Measurements from ENCODE around the gene SLC1A4. TPM values are rescaled to one million over a fixed set of nuclear protein-coding genes. Genes with fewer than 3 reads are reported as not detected.

Gene SLC1A4
- polyA plus RNA-seq (ENCODE audit: low read depth in 6 of 6): 1 to 10 TPM; 2.1 to 5.8 (median 3.0) TPM

DNA sequence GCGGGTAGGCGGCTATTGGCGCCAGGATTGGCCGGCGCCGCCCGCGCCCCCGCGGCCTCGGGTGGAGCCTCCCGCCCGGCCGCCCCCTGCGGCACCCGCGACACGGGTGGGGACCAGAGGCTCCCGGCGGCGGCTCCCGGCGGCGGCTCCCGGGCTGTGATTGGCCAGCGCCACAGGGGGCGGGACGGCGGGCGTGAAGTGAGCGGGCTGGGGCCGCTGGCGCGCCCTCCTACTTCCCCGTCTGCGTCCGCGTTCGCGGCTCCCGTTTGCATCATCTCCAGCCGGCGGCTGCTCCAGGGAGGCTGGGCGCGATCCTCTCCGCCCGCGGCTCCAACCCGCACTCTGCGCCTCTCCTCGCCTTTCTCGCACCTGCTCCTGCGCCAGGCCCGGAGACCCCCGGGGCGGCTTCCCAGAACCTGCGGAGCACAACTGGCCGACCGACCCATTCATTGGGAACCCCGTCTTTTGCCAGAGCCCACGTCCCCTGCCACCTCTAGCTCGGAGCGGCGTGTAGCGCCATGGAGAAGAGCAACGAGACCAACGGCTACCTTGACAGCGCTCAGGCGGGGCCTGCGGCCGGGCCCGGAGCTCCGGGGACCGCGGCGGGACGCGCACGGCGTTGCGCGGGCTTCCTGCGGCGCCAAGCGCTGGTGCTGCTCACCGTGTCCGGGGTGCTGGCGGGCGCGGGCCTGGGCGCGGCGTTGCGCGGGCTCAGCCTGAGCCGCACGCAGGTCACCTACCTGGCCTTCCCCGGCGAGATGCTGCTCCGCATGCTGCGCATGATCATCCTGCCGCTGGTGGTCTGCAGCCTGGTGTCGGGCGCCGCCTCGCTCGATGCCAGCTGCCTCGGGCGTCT lies at the start of gene SLC1A4:
TSS of gene SLC1A4 (plus strand) at position 274 of the 856 bp plus-strand sequence. CDS start at position 519, 245 bp downstream.
- peak; percentile 82 for DNase-seq

DNA sequence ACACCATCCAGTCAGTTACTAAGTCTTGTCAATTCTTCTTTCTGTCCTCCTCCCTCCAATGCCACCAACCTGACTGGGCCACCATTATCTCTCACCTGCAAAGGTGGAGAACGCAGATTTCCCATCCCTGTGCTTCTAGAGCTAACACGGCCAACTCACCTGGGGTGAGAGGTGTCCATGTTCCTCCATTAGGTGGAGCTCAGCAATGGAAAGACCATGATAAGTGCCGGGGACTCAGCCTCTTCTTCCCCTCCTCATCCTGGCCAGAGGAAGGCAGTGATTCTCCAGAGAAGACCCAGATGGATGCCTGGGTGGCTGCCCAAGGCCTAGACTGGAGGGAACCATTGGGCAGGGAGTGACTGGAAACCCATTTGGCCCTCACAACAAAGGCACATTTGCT lies 48.1 kb upstream of the SLC1A4 start:
- no peaks in the 10 kb centered on the region for H3K27me3 Mint-ChIP-seq
- peak overlapping the region in 4 of 6 donors; percentile 86 to 97 (median 91) for H3K27ac Mint-ChIP-seq
- no peaks in the 10 kb centered on the region for H3K9me3 Mint-ChIP-seq
- peak overlapping the region in 1 of 8 donors; percentile 36 for H3K4me3 Mint-ChIP-seq
- no peak for ATAC-seq (ENCODE audit: low read depth in 2 of 2)
- peaks cover 0 to under 1% of the 10 kb centered on the region in 2 donors for H3K36me3 Mint-ChIP-seq
- H3K4me1 Mint-ChIP-seq: peaks cover 50 to 95% (median 64%) of the 10 kb centered on the region in 3 donors
- no peak for DNase-seq

More for the DNA sequence above, at the start of gene SLC1A4:
- peak within 1 kb of the TSS; percentile 92 to 96 (median 93) for H3K4me3 Mint-ChIP-seq
- peak; percentile 85 to 86 for ATAC-seq (ENCODE audit: low read depth in 2 of 2)
- peaks cover 32 to 50% (median 34%) of the 10 kb centered on the region in 3 donors for H3K4me1 Mint-ChIP-seq
- peaks cover 0 to 7% of the 10 kb centered on the region in 2 donors for H3K36me3 Mint-ChIP-seq
- H3K27ac Mint-ChIP-seq: peak within 1 kb of the TSS in 5 of 6 donors; percentile 65 to 87 (median 75)
- no peaks in the 10 kb centered on the region for H3K27me3 Mint-ChIP-seq
- H3K9me3 Mint-ChIP-seq: no peaks in the 10 kb centered on the region

DNA sequence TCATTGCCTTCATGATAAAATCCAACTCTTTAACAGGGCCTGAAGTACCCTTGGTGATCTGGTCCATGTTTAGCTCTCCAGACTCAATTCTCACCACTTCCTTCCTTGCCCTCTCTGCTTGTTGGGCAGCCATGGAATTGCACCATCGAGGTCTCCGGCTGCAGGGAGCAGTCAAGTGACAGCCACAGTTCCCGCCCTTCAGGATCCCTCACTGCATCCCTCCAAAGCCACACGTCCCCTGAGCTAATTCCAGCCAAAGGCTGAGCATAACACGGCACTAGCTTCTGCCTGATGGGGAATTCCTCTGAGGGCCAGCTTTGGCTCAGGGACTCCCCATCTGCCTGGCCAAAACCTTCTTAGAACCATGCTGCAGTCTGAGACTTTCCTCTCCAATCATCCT lies 47.4 kb upstream of the SLC1A4 start:
- peak overlapping the region in 3 of 6 donors; percentile 69 to 94 (median 75) for H3K27ac Mint-ChIP-seq

DNA sequence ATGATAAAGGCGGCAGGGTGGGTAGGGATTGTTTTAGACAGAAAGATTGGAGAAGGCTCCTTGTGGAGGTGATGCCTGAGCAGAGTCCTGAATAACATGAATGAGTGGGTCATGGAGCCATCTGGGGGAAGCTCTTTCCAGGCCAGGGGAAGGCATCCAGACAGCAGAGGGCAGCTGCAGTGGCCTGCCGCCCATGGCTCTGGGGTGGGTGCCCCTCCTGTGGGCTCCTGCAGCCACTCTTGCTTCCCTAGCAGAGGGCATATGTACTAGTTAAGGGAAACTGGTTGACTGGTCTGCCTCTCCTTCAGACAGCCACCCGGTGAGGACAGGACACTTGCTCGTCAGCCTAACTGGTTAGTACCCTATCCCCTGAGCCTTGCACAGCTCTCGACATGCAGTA lies 46.5 kb upstream of the SLC1A4 start:
- H3K27me3 Mint-ChIP-seq: no peaks in the 10 kb centered on the region
- H3K9me3 Mint-ChIP-seq: no peaks in the 10 kb centered on the region
- H3K36me3 Mint-ChIP-seq: no peaks in the 10 kb centered on the region
- DNase-seq (no peak), ATAC-seq (ENCODE audit: low read depth in 2 of 2) (no peak)
- H3K4me1 Mint-ChIP-seq: peaks cover 57 to 95% (median 72%) of the 10 kb centered on the region in 3 donors
- H3K27ac Mint-ChIP-seq: peak overlapping the region in 4 of 6 donors; percentile 22 to 94 (median 71)
- H3K4me3 Mint-ChIP-seq: peak overlapping the region in 2 of 8 donors; percentile 45 to 48

More for the DNA sequence above, 47.4 kb upstream of the SLC1A4 start:
- Mint-ChIP-seq H3K36me3 (no peaks in the 10 kb centered on the region), H3K4me3 (peak overlapping the region in 2 of 8 donors; percentile 33 to 57), H3K9me3 (no peaks in the 10 kb centered on the region), H3K4me1 (peaks cover 54 to 95% (median 64%) of the 10 kb centered on the region in 3 donors), H3K27me3 (no peaks in the 10 kb centered on the region)
- DNase-seq (no peak), ATAC-seq (ENCODE audit: low read depth in 2 of 2) (no peak)

DNA sequence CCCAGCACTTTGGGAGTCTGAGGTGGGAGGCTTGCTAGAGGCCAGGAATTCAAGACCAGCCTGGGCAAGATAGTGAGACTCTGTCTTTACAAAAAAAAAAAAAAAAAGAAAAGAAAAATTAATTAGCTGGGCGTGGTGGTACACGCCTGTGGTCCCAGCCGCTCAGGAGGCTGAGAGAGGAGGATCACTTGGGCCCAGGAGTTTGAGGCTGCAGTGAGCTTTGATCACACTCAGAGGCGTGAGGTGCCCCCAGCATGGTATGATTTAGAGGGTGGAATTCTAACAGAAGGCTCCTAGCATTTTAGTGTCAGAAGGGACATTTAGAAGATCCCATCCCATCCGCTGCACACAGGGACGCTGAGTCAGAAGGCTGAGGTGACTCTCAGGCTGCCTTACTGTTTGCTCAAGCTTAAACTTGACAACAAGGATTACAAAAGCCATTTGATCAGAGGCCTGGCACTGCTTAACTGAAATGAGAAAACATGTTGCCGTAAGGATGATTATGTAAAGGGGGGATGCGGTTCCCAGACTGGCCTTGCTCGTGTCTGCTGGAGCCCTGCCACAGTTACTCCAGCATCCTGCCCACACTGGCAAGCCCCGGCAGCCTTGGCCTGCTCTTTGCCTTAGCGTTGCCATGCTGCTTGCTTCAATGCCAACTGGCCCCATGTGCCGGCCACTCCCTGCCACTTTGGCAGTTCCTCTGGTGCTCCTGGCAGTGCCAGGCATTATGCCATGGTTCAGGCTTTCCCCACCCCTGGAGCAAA lies 45.6 kb upstream of the SLC1A4 start:
- Mint-ChIP-seq H3K4me1 (peaks cover 54 to 94% (median 78%) of the 10 kb centered on the region in 3 donors), H3K4me3 (no peak overlapping the region), H3K27ac (peak overlapping the region in 5 of 6 donors; percentile 22 to 95 (median 92)), H3K9me3 (no peaks in the 10 kb centered on the region), H3K36me3 (no peaks in the 10 kb centered on the region), H3K27me3 (no peaks in the 10 kb centered on the region)
- ATAC-seq (ENCODE audit: low read depth in 2 of 2) (no peak), DNase-seq (no peak)

DNA sequence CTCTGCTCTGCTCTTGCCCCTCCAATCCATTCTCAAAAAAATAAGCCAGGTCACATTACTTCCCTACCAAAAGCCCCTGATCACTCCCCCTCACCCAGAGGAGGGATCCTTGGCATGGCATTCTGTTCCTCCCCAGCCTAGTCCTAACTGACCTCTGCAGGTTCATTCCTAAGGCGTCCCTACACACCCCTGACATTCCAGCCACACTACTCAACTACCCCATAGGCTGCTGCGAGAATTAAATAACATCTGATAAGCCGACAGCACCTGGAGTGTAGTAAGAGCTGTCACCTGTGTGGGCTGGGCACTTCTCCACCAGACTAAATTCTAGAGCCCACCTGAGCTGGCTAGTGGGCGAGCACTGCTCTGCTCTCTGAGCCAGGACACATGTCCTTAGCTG lies 44.7 kb upstream of the SLC1A4 start:
- H3K4me3 Mint-ChIP-seq: peak overlapping the region in 3 of 8 donors; percentile 0 to 48 (median 37)

DNA sequence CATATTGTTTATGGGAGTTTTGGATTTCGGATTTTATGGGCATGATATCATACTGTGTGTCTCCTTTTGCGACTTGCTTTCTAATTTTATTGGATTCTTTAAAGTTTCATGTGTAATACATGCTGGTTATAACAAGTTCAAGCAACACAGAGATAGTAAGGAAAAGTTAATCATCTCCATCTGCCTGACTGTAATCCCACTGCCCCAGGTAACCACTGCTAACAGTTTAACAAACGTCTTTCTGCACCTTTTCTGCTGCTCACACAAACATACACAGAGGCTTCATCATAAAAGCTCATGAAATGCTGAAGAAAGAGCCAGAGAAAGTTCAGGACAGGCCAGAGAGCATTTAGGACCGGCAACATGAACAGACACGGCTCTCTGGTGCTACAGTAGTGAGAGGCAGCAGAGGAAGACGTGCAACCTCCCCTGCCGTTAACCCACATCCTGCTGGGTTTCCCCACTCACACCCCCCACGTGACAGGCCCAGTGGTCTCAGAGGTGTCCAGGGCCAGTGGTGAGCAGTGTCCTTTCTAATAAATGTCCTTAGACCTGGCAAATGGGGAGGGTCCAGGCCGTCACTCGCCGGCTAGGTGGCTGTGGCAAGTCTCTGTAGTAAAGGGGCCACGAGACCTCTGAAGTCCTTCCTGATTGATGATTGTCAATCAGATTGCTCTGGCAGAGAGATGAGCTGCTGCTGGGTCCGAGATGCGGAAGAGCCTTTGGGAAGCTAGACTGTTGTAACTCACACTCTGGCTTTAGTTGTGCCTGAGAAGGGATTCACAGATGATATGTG lies 43.0 kb upstream of the SLC1A4 start:
- peak overlapping the region; percentile 92 to 98 (median 94) for H3K27ac Mint-ChIP-seq
- no peaks in the 10 kb centered on the region for H3K36me3 Mint-ChIP-seq
- H3K27me3 Mint-ChIP-seq: no peaks in the 10 kb centered on the region
- H3K9me3 Mint-ChIP-seq: peaks cover 0 to under 1% (median 0%) of the 10 kb centered on the region in 7 donors
- ATAC-seq (ENCODE audit: low read depth in 2 of 2) (peak; percentile 98 to 99), DNase-seq (peak; percentile 69)
- H3K4me1 Mint-ChIP-seq: peaks cover 45 to 79% (median 64%) of the 10 kb centered on the region in 3 donors
- H3K4me3 Mint-ChIP-seq: peak overlapping the region; percentile 21 to 89 (median 78)

More for the DNA sequence above, 44.7 kb upstream of the SLC1A4 start:
- peak overlapping the region; percentile 88 to 95 (median 90) for H3K27ac Mint-ChIP-seq
- DNase-seq: no peak
- peaks cover 46 to 86% (median 71%) of the 10 kb centered on the region in 3 donors for H3K4me1 Mint-ChIP-seq
- H3K27me3 Mint-ChIP-seq: no peaks in the 10 kb centered on the region
- no peaks in the 10 kb centered on the region for H3K9me3 Mint-ChIP-seq
- no peak for ATAC-seq (ENCODE audit: low read depth in 2 of 2)
- no peaks in the 10 kb centered on the region for H3K36me3 Mint-ChIP-seq

DNA sequence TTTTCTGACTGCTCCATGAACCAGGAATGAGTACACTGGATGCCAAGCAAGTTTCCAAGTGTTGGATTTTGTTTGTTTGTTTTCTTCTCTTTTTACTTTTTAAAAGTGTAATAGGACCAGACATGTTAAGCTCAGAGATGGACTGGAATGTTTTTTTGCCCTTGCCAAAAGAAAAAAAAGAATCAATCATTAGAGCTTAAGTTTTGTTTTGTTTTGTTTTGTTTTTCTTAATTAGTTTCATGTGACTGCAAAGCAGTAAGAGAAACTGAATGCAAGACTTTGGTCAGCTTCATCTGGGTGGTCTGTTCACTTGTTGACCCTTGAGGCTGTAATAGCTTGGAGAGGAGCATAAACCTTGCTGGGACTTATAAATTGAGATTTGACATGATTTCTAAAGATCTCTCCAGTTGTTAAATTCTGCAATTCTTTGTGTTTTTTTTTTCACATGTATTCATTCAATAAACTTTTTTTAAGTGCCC lies 42.4 kb upstream of the SLC1A4 start:
- Mint-ChIP-seq H3K36me3 (no peaks in the 10 kb centered on the region), H3K9me3 (peaks cover 0 to 1% (median 0%) of the 10 kb centered on the region in 7 donors), H3K27me3 (no peaks in the 10 kb centered on the region), H3K4me3 (peak overlapping the region in 7 of 8 donors; percentile 66 to 89 (median 81)), H3K27ac (peak overlapping the region; percentile 92 to 98 (median 94)), H3K4me1 (peaks cover 47 to 81% (median 65%) of the 10 kb centered on the region in 3 donors)
- no peak for DNase-seq
- ATAC-seq (ENCODE audit: low read depth in 2 of 2): no peak

DNA sequence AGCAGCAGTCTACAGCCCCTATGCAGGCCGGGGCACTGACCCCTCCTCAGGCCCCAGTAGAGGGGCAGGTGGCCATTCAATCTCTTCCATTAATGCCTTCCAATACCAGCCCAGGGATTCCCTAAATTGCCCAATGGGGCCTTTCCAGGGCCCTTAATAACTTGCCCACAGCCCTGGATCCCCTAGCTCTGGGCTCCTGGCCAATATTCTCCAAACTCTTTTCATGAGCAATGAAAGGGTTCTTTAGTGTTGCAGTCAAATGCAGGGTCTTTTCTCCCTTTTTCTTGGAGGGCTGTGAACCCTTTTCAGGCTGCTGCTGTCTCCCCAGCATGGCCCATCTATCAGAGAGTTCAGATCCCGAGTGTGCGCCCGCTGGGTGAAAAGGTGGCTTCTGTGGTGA lies 41.3 kb upstream of the SLC1A4 start:
- Mint-ChIP-seq H3K27me3 (no peaks in the 10 kb centered on the region), H3K36me3 (no peaks in the 10 kb centered on the region), H3K27ac (peak overlapping the region; percentile 31 to 93 (median 59)), H3K4me1 (peaks cover 41 to 75% (median 59%) of the 10 kb centered on the region in 3 donors), H3K9me3 (peaks cover 0 to 1% (median 0%) of the 10 kb centered on the region in 7 donors), H3K4me3 (peak overlapping the region in 5 of 8 donors; percentile 7 to 56 (median 42))
- DNase-seq (no peak), ATAC-seq (ENCODE audit: low read depth in 2 of 2) (no peak)

DNA sequence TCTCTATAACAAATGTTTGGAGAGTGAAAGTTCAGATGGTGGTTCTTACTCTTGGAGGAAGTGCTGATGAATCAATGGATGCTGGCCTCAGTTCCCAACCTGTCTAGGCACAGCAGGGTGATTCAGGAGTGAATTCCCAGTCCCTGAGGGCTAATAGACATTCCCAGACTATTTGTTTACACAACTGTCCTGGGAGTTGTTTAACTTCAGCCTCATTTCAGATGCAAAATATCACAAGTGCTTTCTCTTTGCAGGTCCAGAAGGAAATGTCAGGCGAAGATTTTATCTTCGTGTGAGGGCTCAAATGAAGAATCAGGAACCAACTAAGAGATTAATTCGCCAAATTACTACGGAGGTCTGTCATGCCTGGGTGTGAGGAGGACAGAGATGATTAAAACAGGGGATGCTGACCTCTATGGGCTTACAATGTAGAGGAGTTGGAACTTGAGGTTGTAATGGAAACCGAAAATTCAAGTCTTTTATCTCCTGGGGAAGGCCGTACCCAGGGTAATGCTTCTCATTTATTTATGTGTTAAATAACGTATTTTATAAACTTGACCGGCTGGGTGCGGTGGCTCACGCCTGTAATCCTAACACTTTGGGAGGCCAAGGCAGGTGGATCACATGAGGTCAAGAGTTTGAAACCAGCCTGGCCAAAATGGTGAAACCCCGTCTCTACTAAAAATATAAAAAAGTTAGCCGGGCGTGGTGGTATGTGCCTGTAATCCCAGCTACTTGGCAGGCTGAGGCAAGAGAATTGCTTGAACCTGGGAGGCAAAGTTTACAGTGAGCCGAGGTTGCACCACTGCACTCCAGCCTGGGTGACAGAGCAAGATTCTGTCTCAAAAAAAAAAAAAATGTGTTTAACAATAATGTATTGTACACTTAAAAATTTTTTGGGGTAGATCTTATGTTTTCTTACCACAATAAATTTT lies 38.7 kb upstream of the SLC1A4 start:
- no peak for ATAC-seq (ENCODE audit: low read depth in 2 of 2)
- Mint-ChIP-seq H3K4me1 (peaks cover 28 to 54% (median 49%) of the 10 kb centered on the region in 3 donors), H3K9me3 (peaks cover 0 to 3% (median 1%) of the 10 kb centered on the region in 7 donors), H3K36me3 (no peaks in the 10 kb centered on the region), H3K27ac (peak overlapping the region in 3 of 6 donors; percentile 17 to 68 (median 44)), H3K27me3 (no peaks in the 10 kb centered on the region), H3K4me3 (no peak overlapping the region)
- no peak for DNase-seq

DNA sequence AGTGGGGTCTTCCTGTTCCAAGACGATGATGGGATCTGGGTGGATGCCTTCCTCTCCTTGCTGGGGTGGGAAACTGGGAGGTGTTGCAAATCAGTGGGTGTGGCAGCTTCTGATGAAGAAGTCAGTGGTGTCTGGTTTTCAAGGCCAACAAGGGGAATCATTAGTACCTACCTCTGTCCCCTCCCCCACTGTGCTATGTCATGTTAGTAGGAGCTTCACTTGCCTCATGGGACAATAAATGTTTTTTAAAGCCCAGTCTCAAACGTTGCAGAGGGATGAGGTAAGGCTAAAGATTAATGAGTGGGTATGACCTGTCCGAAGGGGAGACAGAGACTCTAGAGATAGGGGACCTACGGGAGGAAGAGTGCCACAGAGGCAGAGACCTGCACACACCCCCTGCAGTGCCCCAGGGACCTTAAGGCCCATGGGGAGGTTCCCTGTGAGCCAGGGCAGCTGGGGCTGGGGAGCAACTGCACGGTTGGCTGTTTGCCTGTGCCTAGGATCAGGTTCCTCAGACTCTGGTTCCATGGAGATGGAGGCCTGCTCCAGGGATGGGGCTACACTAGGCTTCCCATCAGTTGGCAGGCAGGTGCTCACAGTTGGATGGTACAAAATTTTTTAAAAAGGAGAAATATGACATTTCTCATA lies 37.8 kb upstream of the SLC1A4 start:
- H3K27ac Mint-ChIP-seq: peak overlapping the region in 3 of 6 donors; percentile 24 to 85 (median 33)
- DNase-seq (no peak), ATAC-seq (ENCODE audit: low read depth in 2 of 2) (peak in 1 of 2 donors; percentile 28)
- H3K36me3 Mint-ChIP-seq: no peaks in the 10 kb centered on the region
- peaks cover 18 to 45% (median 39%) of the 10 kb centered on the region in 3 donors for H3K4me1 Mint-ChIP-seq
- no peaks in the 10 kb centered on the region for H3K27me3 Mint-ChIP-seq
- H3K9me3 Mint-ChIP-seq: peaks cover 0 to 7% (median 2%) of the 10 kb centered on the region in 7 donors
- H3K4me3 Mint-ChIP-seq: peak overlapping the region in 1 of 8 donors; percentile 26
